SK-N-SH treated with all-trans-retinoic acid at 6 μM for 48 hours (cell line): ENCODE measurements around the gene ZNF710.

Experiments used
- ATAC-seq: fragments of 200-7000 bp; cut with Tn5 transposase; 3 replicates; pipeline ENCODE4 v1.9.1; 2020; ENCODE audit warnings: mild to moderate bottlenecking, moderate library complexity
- ARNTL ChIP-seq: fragments of 450-650 bp; formaldehyde crosslinking; IDR thresholded peaks from 2 replicates; pipeline ENCODE4 v1.5.0; 2020; ENCODE audit warnings: low read depth, mild to moderate bottlenecking, moderate library complexity, borderline replicate concordance
- BACH2 ChIP-seq: fragments of 250-450 bp; sonication (Bioruptor Pico); IDR thresholded peaks from 2 replicates; pipeline ENCODE4 v1.9.0; 2021; ENCODE audit warnings: mild to moderate bottlenecking, borderline replicate concordance
- CSDC2 ChIP-seq: fragments of 250-450 bp; sonication (Bioruptor Pico); IDR thresholded peaks from 2 replicates; pipeline ENCODE4 v1.5.0; 2020; ENCODE audit warnings: mild to moderate bottlenecking, moderate library complexity
- ESRRG ChIP-seq: fragments of 250-450 bp; sonication (Bioruptor Pico); IDR thresholded peaks from 2 replicates; pipeline ENCODE4 v1.6.1; 2021; ENCODE audit warnings: mild to moderate bottlenecking
- GLIS3 ChIP-seq: fragments of 250-450 bp; sonication (Bioruptor Pico); IDR thresholded peaks from 2 replicates; pipeline ENCODE4 v1.5.0; 2020; ENCODE audit warnings: mild to moderate bottlenecking, moderate library complexity
- ISL1 ChIP-seq: fragments of 250-450 bp; sonication (Bioruptor Pico); IDR thresholded peaks from 2 replicates; pipeline ENCODE4 v2.1.2; 2022; ENCODE audit warnings: mild to moderate bottlenecking, moderate library complexity
- OSR1 ChIP-seq: fragments of 250-450 bp; sonication (Bioruptor Pico); IDR thresholded peaks from 2 replicates; pipeline ENCODE4 v1.8.0; 2022; ENCODE audit warnings: moderate library complexity, mild to moderate bottlenecking, inconsistent platforms
- POU6F1 ChIP-seq: fragments of 250-450 bp; sonication (Bioruptor Pico); IDR thresholded peaks from 2 replicates; pipeline ENCODE4 v1.8.0; 2021; ENCODE audit warnings: low read depth, mild to moderate bottlenecking, moderate library complexity, borderline replicate concordance
- PPARA ChIP-seq: fragments of 250-450 bp; sonication (Bioruptor Pico); IDR thresholded peaks from 2 replicates; pipeline ENCODE4 v1.5.0; 2020; ENCODE audit warnings: mild to moderate bottlenecking, borderline replicate concordance
- RARB ChIP-seq: fragments of 250-450 bp; sonication (Bioruptor Pico); IDR thresholded peaks from 2 replicates; pipeline ENCODE4 v1.8.0; 2021; ENCODE audit warnings: mild to moderate bottlenecking, moderate library complexity
- SNAI2 ChIP-seq: fragments of 250-450 bp; sonication (Bioruptor Pico); IDR thresholded peaks from 2 replicates; pipeline ENCODE4 v1.5.0; 2020; ENCODE audit warnings: mild to moderate bottlenecking, moderate library complexity
- TCF4 ChIP-seq: fragments of 250-450 bp; sonication (Bioruptor Pico); IDR thresholded peaks from 2 replicates; pipeline ENCODE4 v1.8.0; 2021; ENCODE audit warnings: mild to moderate bottlenecking, moderate library complexity, borderline replicate concordance
- TOX ChIP-seq: fragments of 250-450 bp; sonication (Bioruptor Pico); IDR thresholded peaks from 2 replicates; pipeline ENCODE4 v1.8.0; 2021; ENCODE audit warnings: mild to moderate bottlenecking, moderate library complexity, borderline replicate concordance
- TSHZ2 ChIP-seq: fragments of 250-450 bp; sonication (Bioruptor Pico); IDR thresholded peaks from 2 replicates; pipeline ENCODE4 v1.5.0; 2020; ENCODE audit warnings: mild to moderate bottlenecking, moderate library complexity
- ZC3H10 ChIP-seq: fragments of 250-450 bp; sonication (Bioruptor Pico); IDR thresholded peaks from 2 replicates; pipeline ENCODE4 v1.5.1; 2021; ENCODE audit warnings: mild to moderate bottlenecking, moderate library complexity
- ZFP3 ChIP-seq: fragments of 250-450 bp; sonication (Bioruptor Pico); IDR thresholded peaks from 2 replicates; pipeline ENCODE4 v1.5.0; 2020; ENCODE audit warnings: mild to moderate bottlenecking, moderate library complexity
- ZFP30 ChIP-seq: fragments of 450-650 bp; formaldehyde crosslinking; IDR thresholded peaks from 2 replicates; pipeline ENCODE4 v1.5.0; 2022; ENCODE audit warnings: mild to moderate bottlenecking, moderate library complexity
- ZNF565 ChIP-seq: fragments of 450-650 bp; formaldehyde crosslinking; conservative IDR thresholded peaks from 2 replicates; pipeline ENCODE4 v1.5.0; 2020; ENCODE audit warnings: low read depth, mild to moderate bottlenecking, moderate library complexity
- ZNF70 ChIP-seq: fragments of 450-650 bp; formaldehyde crosslinking; IDR thresholded peaks from 2 replicates; pipeline ENCODE4 v1.5.0; 2020; ENCODE audit warnings: mild to moderate bottlenecking, moderate library complexity
- ZNF8 ChIP-seq: fragments of 450-650 bp; formaldehyde crosslinking; IDR thresholded peaks from 2 replicates; pipeline ENCODE4 v1.5.0; 2020; ENCODE audit warnings: mild to moderate bottlenecking, moderate library complexity
- TF ChIP-seq, protein P1 (sequence below): fragments of 250-450 bp; sonication (Bioruptor Pico); IDR thresholded peaks from 2 replicates; pipeline ENCODE4 v1.5.1; 2020; ENCODE audit warnings: low read depth, mild to moderate bottlenecking, moderate library complexity
- TF ChIP-seq, protein P2 (sequence below): fragments of 250-450 bp; sonication (Bioruptor Pico); IDR thresholded peaks from 2 replicates; pipeline ENCODE4 v1.5.1; 2021; ENCODE audit warnings: mild to moderate bottlenecking, moderate library complexity
- TF ChIP-seq, protein P3 (sequence below): fragments of 250-450 bp; sonication (Bioruptor Pico); IDR thresholded peaks from 2 replicates; pipeline ENCODE4 v1.8.0; 2020; ENCODE audit warnings: mild to moderate bottlenecking, moderate library complexity, borderline replicate concordance

ZNF710 gene

DNA sequence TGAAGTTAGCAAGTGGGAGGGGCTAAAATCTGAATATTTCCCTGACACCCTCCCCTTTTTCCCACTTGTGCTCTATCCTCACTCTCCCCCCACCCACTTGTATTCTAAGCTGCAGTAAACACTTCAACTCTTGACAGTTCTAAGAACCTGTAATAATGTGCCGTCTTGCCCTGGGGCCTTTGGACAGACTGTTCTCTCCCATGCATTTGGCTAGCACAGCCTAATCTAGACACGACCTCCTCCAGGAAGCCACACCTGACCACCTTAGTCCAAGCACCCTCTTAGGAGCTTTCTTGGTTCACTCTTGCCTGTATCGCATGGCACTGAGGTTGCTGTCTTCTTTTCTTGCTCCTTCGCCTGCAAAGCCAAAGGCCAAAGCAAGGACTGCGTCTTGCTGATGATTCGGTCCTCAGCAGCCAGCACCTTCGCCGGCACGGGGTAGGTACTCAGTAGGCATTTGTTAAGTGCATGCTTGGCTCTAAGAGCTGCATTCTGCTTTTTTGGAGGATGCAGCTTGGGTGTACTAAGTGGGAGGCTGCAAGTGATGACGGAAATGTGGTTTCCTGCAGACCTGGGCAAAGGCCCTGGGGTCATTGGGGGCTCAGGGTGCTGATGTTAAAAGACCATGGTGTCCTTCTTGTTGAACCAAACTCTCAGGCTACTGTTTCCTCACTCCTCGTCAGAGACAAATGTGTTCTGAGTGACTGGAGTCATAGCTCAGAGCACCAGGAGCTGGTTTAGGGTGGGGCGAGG, 2.0 kb upstream of the ZNF710 start:
- no peak for TF ChIP-seq OSR1 (CRISPR knock-in tag)
- no peak for TF ChIP-seq CSDC2 (CRISPR knock-in tag)
- TF ChIP-seq ISL1 (CRISPR knock-in tag) = no peak
- no peak for TF ChIP-seq BACH2 (CRISPR knock-in tag)
- TF ChIP-seq ZC3H10 = no peak
- TF ChIP-seq, protein P1, sequence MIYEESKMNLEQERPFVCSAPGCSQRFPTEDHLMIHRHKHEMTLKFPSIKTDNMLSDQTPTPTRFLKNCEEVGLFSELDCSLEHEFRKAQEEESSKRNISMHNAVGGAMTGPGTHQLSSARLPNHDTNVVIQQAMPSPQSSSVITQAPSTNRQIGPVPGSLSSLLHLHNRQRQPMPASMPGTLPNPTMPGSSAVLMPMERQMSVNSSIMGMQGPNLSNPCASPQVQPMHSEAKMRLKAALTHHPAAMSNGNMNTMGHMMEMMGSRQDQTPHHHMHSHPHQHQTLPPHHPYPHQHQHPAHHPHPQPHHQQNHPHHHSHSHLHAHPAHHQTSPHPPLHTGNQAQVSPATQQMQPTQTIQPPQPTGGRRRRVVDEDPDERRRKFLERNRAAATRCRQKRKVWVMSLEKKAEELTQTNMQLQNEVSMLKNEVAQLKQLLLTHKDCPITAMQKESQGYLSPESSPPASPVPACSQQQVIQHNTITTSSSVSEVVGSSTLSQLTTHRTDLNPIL = no peak
- TF ChIP-seq GLIS3 (CRISPR knock-in tag) = no peak
- TF ChIP-seq, protein P2, sequence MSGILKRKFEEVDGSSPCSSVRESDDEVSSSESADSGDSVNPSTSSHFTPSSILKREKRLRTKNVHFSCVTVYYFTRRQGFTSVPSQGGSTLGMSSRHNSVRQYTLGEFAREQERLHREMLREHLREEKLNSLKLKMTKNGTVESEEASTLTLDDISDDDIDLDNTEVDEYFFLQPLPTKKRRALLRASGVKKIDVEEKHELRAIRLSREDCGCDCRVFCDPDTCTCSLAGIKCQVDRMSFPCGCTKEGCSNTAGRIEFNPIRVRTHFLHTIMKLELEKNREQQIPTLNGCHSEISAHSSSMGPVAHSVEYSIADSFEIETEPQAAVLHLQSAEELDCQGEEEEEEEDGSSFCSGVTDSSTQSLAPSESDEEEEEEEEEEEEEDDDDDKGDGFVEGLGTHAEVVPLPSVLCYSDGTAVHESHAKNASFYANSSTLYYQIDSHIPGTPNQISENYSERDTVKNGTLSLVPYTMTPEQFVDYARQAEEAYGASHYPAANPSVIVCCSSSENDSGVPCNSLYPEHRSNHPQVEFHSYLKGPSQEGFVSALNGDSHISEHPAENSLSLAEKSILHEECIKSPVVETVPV (CRISPR knock-in tag) = no peak
- ATAC-seq = no peak

GRCh38 chr15:89999676-90000185, 1.4 kb upstream of the ZNF710 start:
- ATAC-seq = no peak
- TF ChIP-seq ZNF70 (CRISPR knock-in tag) (no peak), ZFP30 (no peak), PPARA (CRISPR knock-in tag) (no peak), TCF4 (CRISPR knock-in tag) (no peak), ZFP3 (CRISPR knock-in tag) (no peak), OSR1 (CRISPR knock-in tag) (no peak), TSHZ2 (CRISPR knock-in tag) (no peak), CSDC2 (CRISPR knock-in tag) (no peak), TOX (CRISPR knock-in tag) (no peak), ARNTL (CRISPR knock-in tag) (no peak), ESRRG (no peak), RARB (no peak), ZC3H10 (no peak), BACH2 (CRISPR knock-in tag) (no peak), POU6F1 (no peak), ZNF8 (no peak)
- TF ChIP-seq, protein P1 = no peak
- TF ChIP-seq, all 23 proteins: peak for 0

DNA sequence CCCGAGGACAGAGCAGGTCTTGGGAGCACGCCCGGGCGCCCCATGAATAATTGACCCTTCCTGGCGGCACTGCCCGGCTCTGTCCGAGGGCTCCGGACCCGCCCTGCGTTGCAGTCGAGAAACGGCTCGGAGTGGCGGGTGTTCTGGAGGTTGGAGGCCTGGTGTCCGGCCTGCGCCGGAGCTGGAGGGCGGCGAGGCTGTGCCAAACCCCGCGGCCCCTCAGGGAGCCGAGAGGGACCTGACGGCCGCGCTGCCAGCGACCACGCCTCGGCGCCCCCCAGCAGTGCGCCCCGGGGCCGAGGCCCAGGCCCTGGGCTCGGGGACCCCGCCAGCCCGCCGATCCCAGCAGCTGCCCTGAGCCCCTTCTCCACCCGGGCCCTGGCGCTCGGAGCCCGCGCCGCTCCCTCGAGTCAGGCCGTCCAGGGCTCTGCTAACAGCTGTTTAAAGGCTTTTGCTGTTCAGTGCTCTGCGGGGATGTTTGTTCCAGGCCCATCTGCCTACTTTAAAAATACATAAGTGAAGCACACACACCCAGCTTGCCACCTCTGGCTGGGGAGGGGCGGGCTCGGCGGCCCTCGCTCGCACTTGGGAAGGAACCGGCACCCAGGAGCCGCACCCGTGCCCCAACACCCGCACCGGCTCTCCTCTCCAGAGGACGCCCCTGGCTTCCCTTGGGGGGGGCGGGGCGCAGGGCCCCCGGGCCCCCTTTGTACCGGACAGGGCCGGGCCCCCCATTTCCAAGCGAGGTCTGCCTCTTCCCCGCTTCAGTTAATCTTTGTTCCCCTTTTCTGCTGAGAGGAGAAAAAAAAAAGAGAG, 730 bp upstream of the ZNF710 start:
- no peak for ATAC-seq
- TF ChIP-seq RARB (no peak), SNAI2 (CRISPR knock-in tag) (no peak), GLIS3 (CRISPR knock-in tag) (no peak), CSDC2 (CRISPR knock-in tag) (no peak), TSHZ2 (CRISPR knock-in tag) (no peak), ZNF70 (CRISPR knock-in tag) (no peak), OSR1 (CRISPR knock-in tag) (no peak), ESRRG (no peak), ZC3H10 (no peak), TCF4 (CRISPR knock-in tag) (no peak), ZNF565 (CRISPR knock-in tag) (no peak)
- TF ChIP-seq, protein P3, sequence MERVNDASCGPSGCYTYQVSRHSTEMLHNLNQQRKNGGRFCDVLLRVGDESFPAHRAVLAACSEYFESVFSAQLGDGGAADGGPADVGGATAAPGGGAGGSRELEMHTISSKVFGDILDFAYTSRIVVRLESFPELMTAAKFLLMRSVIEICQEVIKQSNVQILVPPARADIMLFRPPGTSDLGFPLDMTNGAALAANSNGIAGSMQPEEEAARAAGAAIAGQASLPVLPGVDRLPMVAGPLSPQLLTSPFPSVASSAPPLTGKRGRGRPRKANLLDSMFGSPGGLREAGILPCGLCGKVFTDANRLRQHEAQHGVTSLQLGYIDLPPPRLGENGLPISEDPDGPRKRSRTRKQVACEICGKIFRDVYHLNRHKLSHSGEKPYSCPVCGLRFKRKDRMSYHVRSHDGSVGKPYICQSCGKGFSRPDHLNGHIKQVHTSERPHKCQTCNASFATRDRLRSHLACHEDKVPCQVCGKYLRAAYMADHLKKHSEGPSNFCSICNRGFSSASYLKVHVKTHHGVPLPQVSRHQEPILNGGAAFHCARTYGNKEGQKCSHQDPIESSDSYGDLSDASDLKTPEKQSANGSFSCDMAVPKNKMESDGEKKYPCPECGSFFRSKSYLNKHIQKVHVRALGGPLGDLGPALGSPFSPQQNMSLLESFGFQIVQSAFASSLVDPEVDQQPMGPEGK (CRISPR knock-in tag) = no peak
